ENCODE data around the gene ATP5F1D.
"Not testable (repeated sequence)": the region's sequence is repeated elsewhere in the genome, so short reads cannot be mapped to it uniquely, and the experiment has no call there.

The ATP5F1D gene

DNA sequence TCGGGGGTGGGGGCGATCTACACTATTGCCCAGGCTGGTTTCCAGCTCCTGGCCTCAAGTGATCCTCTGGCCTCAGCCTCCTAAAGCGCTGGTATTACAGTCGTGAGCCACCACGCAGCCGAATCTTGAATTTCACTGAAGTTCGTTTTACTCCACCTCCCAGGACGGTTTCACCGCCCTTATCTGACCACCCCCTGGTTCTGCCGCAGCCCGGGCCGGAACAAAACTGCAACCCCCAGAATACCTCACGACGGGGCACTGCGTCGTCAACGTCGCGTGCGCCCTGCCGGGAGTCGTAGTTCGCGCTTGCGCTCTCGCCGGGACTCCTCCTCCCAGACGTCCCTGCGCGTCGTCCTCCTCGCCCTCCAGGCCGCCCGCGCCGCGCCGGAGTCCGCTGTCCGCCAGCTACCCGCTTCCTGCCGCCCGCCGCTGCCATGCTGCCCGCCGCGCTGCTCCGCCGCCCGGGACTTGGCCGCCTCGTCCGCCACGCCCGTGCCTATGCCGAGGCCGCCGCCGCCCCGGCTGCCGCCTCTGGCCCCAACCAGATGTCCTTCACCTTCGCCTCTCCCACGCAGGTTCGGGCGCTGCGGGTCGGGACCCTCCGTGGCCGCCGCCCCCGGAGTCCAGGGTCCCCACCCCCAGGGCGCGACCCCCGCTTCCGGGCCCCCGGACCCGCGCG is at the start of gene ATP5F1D:
TSS of gene ATP5F1D (plus strand) at position 335 of the 679 bp plus-strand sequence. CDS start at position 435, 100 bp downstream.
- DNase-seq (ENCODE audit: low read depth): peak; percentile 90

DNA sequence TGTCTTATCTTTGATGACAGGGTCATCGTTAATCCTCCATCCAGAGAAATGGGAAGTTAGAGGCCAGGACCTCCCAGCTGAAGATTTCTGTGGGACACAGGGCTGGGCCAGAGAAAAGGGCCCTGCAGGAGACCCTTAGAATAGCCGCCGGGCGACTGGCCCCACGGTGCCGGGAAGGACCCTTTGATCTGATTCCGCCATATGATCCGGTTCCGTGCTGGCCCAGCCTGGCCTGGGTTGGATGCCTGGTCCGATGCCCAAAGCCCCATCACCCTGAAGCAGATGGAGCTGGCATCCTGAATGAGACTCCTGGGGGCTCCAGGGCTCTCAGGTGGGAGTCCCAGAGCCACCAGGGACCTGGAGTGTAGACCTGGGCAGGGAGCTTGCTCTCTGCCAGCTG is 42.0 kb upstream of the ATP5F1D start:
- no peak for DNase-seq (ENCODE audit: low read depth)

DNA sequence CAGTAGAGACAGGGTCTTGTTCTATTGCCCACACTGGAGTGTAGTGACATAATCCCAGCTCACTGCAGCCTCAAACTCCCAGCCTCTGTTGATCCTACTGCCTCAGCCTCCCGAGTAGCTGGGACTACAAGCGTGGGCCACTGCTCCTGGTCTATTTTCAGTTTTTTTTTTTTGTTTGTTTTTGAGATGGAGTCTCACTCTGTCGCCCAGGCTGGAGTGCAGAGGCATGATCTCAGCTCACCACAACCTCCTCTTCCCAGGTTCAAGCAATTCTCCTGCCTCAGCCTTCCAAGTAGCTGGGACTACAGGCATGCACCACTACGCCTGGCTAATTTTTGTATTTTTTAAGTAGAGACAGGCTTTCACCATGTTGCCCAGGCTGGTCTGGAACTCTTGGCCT is 40.9 kb upstream of the ATP5F1D start:
- not testable (repeated sequence) for DNase-seq (ENCODE audit: low read depth)

DNA sequence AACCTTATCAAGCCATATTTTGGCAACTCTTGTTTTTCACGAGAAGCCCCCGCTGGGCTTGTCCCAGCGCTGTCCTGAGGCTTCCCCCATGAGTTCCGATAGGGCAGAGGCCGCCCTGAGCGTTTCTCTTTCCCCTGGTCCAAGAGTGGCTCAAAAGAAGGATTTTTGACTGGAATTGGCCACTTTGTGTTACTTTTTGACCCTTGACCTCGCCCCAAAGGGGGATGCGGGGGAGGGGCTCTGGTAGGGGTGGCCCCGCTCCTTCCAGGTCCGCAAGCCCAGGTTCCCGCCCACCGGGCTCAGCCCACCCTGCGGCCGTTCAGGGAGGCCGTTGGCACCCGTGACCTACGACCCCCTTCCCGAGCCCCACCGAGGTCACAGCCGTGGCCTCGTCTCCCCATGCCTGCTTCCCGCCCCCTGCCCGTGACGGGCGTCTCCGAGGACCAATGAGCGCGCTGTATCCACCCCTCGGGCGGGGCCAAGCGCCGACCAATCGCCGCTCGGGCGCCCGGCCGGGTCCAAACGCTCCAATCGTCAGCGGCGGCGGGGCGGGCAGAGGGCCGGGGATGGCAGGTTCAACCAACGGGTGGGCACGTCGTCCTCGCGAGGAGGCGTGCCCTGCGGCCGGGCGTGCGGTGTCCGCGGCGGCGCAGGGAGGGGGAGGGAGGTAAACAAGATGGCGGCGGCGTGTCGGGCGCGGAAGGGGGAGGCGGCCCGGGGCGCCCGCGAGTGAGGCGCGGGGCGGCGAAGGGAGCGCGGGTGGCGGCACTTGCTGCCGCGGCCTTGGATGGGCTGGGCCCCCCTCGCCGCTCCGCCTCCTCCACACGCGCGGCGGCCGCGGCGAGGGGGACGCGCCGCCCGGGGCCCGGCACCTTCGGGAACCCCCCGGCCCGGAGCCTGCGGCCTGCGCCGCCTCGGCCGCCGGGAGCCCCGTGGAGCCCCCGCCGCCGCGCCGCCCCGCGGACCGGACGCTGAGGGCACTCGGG is 36.1 kb upstream of the ATP5F1D start, which contains the start of gene STK11:
TSS of gene STK11 (plus strand) at position 665 of the 986 bp plus-strand sequence. CDS start 1,136 bp downstream, outside the sequence.
- peak; percentile 93 for DNase-seq (ENCODE audit: low read depth)

DNA sequence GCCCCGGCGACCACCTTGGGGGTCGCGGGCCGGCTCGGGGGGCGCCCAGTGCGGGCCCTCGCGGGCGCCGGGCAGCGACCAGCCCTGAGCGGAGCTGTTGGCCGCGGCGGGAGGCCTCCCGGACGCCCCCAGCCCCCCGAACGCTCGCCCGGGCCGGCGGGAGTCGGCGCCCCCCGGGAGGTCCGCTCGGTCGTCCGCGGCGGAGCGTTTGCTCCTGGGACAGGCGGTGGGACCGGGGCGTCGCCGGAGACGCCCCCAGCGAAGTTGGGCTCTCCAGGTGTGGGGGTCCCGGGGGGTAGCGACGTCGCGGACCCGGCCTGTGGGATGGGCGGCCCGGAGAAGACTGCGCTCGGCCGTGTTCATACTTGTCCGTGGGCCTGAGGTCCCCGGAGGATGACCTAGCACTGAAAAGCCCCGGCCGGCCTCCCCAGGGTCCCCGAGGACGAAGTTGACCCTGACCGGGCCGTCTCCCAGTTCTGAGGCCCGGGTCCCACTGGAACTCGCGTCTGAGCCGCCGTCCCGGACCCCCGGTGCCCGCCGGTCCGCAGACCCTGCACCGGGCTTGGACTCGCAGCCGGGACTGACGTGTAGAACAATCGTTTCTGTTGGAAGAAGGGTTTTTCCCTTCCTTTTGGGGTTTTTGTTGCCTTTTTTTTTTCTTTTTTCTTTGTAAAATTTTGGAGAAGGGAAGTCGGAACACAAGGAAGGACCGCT is 35.2 kb upstream of the ATP5F1D start:
- DNase-seq (ENCODE audit: low read depth): no peak

DNA sequence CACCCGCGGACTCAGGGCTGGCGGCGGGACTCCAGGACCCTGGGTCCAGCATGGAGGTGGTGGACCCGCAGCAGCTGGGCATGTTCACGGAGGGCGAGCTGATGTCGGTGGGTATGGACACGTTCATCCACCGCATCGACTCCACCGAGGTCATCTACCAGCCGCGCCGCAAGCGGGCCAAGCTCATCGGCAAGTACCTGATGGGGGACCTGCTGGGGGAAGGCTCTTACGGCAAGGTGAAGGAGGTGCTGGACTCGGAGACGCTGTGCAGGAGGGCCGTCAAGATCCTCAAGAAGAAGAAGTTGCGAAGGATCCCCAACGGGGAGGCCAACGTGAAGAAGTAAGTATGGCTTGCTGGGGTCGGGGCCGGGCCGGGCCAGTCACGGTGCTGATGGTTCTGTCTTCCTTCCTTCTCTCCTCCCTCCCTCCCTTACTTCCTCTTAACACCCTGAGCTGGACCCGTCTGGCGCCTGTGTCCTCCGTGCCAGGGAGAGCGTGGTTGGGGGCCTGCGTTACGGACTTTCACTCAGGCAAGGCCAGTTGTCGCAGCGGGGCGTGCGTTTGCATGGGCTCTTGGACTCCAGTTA is 34.6 kb upstream of the ATP5F1D start:
- DNase-seq (ENCODE audit: low read depth): no peak

DNA sequence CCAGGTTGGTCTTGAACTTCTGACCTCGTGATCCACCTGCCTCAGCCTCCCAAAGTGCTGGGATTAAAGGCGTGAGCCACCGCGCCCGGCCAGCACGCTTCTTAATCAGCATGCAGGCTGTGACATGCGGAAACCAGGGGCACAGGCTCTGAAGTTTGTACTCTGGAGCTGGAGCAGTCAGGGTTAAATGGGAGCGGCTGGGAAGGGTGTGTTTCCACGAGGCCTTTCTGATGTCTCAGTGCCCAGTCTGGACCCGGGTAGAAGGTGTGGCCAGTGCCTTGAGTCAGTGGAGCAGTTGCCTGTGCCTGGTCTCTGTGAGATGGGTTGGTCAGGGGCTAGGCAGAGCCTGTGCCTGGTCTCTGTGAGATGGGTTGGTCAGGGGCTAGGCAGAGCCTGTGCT is 32.7 kb upstream of the ATP5F1D start:
- DNase-seq (ENCODE audit: low read depth): not testable (repeated sequence)

DNA sequence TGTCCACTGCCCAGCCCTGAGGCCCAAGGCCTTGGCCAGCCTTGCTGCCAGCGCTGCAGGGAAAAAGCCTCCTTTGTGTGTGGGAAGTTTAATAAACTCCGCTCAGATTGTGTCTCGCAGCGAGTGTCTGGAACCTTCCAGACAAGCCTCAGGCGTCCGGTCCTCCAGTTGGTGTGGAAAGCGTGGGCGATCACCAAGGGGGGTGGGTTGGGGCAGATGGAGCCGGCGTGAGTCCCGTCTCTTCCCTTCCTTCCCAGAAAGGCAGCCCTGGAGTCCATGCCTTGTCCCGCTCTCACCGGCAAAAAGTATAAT is 31.4 kb upstream of the ATP5F1D start:
- no peak for DNase-seq (ENCODE audit: low read depth)

DNA sequence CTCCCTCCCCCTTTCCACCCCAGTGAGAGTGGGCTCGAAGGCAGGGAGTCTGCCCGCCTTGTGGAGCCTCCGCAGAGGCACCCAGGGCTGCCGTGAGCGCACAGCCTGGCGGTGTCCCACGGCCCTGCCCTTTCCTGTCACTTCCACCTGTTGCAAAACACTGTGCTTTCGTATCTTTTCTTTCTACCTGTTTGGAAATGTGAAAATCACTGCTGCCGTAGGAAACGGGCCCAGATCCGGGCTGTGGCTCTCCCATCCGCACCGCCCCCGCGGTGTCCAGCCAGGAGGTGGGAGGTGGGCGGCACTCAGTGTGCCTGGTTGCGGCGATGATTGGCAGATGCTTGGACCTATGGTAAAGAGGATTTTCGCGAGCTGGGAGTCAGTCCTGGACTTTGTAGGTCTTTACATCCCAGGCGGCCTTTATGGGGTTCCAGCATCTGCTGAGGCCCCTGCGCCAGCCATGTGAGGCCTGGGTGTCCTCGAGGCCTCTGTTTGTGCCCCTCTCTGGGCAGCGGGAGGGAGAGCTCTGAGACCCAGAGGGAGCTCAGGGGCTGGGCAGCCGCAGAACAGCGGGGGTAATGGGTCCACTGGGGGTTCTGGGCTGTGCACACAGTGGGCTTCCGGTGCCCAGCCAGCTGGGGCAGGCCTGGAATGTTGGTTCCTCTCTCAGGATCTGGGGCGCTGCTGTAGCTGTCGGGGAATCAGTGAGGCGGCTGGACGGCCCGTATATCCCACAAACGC is 29.9 kb upstream of the ATP5F1D start:
- DNase-seq (ENCODE audit: low read depth): no peak

DNA sequence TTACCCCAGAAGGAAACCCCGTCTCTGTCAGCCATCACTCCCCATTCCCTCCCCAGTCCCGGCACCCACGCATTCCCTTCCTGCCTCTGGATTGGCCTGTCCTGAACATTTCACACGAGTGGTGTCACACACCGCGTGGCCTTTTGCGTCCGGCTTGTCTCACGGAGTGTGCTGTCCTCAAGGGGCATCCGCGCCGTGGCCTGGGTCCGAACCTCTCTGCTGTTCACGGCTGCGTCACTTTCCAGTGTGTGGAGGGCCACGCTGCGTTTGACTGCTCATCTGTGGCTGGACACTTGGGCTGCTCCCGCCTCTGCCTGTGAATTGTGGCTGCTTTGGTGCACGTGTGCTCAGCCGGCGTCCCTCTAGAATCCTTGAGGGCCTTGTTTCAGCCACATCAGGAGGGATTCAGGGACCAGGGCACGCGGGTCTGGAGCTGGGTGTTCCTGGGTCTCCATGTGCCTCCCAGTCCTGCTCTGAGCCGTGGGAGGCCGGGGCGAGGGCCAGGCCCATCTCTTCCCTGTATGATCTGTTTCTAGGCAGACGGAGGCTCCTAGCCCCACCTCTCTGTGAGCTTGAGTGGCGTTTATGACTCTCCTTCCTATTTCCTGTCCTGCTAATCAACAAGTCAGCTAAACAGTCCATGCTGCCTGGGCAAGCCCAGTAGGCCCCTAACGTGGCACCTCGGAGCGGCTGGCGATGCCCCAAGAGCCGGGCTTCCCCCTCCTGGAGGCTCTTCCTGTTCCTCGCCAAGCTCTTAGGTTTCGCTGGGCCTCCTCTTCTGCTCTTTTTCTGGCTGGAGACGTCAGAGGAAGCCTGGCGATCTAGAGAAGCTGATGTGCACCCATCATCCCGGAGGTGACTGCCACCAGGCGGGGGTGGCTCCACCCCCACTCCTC is 27.9 kb upstream of the ATP5F1D start:
- DNase-seq (ENCODE audit: low read depth): no peak

DNA sequence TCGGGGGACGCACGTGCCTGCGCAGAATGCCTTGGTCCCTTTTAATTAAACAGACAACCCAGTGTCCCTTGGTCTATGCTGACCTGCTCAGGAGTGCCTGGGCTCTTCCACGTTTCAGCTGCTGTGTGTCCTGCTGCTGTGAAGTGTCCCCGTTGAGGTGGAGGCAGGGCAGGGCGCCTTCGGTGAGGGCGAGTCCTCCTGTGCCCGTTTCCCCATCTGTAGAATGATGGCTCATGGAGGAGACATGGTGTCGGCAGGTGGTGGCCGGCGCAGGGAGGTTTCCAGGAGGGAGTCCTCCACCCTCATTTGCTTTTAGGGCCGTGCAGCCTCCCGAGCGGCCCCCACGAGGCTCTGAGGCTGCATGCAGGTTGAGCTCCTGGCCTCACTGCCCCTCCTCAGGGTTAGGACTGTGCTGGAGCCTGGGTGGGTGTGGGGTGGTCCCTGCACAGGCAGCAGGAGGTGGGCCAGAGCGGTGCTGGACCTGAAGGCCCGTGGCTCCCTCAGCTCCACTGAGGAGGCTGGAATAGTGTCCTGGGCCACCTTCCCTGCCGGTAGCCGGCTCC is 27.2 kb upstream of the ATP5F1D start:
- no peak for DNase-seq (ENCODE audit: low read depth)

DNA sequence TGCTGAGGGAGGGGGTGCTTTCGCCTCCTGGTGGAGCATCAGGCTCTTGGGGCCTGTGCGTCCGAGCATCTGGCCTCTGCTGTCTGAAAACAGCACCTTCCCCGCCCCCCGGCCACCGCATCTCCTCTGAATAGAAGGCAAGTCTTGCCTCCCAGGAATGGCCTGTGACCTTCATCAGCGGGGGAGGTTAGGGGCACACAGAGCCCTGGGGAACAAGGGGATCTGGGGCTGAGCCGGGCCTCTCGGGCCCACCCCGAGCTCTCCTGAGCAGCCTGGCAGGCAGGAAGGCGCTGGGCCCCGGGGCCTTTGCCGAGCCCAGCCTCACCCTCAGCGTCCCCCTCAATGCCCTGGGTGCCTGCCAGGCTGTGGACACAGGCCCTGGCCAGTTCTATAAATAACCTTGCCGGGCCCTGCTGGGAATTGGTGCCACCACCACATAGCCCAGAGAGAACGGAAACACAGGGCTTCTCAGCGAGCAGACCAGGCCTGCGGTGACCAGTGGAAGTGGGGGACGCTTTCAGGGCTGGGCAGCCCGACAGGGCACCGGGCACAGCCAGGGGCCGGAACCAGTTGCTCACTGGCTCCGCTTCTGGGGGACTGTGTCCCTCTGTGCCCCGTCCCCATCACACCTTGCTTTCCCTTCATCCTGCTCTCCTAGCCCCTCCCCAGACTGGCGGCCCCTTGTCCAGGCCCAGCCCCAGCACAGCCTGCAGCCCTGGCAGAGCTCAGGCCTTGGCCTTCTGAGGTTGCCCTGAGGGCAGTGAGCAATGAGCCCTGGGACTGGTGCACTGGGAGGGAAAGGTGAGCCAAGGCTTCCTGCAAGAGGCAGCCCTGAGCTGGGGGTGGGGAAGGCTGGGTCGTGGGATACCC is 26.5 kb upstream of the ATP5F1D start:
- DNase-seq (ENCODE audit: low read depth): no peak

DNA sequence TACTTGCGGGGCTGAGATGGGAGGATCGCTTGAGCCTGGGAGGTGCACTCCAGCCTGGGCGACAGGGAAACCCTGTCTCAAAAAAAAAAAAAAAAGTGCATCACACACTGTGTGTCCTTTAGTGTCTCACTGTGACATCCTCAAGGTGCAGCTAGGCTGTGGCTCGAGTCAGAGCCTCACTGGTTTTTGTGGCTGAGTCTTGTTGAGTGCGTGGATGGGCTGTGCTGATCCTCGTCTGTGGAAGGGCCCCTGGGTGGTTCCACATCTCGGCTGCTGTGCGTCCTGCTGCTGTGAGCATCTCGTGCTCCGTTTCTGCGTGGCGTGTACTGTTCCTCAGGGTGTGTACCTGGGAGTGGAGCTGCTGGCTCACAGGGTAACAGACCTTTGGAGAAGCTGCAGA is 24.8 kb upstream of the ATP5F1D start:
- DNase-seq (ENCODE audit: low read depth): no peak

DNA sequence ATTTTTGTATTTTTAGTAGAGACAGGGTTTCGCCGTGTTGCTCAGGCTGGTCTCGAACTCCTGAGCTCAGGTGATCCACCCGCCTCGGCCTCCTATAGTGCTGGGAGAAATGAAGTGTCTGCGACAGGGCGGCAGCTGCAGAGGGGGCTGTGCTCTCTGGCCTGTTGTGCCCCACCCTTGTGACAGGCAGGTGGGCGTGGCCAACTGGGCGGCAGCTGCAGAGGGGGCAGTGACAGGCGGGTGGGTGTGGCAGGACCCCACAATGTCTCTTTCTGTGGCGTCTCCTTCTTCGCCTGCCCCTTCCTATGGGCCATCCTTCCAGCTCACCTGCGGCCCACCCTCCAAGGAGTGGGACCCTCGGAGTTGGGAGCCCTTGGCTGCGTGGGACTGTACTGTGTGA is 24.2 kb upstream of the ATP5F1D start:
- no peak for DNase-seq (ENCODE audit: low read depth)

DNA sequence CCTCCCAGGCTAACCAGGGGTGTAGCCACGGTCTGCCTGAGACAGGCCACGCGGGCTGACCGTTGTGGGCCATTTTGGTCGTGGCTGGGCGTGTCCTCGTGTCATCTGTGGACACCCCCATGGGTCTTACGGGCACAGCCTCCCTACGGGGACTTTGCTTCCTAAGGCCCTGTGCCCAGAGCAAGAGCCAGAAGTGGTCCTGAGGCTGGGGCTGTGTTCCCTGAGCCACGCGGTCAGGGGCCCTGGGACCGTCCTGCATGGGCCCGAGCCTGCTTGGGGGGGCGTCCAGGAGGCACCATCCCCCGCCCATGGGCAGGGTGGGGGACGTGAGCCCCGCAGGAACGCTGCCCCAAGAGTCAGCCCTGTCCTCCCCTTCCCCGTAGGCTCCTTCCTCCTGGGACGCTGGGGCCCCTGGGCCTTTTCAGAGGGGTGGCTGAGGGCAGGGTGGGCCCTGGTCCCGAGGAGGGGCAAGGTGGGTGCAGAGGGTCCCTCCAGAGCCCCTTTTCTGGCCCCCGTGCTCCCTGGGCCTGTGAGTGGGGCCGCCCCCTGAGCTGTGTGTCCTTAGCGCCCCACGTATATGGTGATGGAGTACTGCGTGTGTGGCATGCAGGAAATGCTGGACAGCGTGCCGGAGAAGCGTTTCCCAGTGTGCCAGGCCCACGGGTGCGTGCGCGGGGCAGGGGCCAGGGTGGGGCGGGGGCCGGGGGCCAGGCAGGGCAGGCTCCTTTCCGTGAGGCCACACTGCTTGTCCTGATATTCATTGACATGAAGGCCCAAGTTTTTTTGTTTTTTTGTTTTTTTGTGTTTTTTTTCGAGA is 22.6 kb upstream of the ATP5F1D start:
- DNase-seq (ENCODE audit: low read depth): no peak

DNA sequence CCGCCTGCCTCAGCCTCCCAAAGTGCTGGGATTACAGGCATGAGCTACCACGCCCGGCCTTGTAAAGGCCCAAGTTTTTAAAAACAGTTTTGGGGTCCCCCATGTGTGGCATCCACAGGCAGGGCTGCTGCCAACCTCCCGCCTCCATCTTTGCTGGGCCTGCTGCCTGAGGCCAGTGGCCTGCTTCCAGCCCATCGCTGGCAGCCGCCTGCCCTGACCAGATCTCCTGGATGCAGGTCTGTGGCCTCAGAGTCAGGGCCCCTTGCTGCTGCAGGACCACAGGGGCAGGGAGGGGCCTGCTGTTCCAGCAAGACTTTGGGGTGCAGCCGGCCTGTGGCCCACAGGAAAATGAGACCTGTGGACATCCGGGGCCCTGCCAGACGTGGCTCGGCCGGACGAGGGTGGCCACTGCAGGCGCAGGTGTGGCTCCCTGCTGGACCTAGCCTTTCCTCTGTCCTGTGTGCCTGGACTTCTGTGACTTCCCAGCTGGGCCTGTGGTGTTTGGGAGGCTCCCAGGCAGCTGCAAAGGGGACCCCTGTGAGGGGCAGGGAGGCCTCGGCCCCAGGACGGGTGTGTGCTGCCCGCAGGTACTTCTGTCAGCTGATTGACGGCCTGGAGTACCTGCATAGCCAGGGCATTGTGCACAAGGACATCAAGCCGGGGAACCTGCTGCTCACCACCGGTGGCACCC is 21.6 kb upstream of the ATP5F1D start:
- no peak for DNase-seq (ENCODE audit: low read depth)

DNA sequence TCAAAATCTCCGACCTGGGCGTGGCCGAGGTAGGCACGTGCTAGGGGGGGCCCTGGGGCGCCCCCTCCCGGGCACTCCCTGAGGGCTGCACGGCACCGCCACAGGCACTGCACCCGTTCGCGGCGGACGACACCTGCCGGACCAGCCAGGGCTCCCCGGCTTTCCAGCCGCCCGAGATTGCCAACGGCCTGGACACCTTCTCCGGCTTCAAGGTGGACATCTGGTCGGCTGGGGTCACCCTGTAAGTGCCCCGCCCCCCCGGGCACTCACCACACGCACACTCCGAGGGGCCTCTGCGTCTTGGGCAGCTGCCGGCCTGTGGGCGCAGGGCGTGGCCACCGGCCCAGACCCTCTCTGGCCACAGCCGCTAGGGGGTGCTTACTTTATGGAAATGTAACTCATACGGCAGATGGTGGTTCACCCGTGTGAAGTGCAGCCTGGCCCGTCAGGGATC is 21.0 kb upstream of the ATP5F1D start:
- DNase-seq (ENCODE audit: low read depth): no peak

All from fibroblast of the conjunctiva (primary cell).